Measurements from ENCODE around the gene ATAD3C.
"Not testable (repeated sequence)": the region's sequence is repeated elsewhere in the genome, so short reads cannot be mapped to it uniquely, and the experiment has no call there.

DNA sequence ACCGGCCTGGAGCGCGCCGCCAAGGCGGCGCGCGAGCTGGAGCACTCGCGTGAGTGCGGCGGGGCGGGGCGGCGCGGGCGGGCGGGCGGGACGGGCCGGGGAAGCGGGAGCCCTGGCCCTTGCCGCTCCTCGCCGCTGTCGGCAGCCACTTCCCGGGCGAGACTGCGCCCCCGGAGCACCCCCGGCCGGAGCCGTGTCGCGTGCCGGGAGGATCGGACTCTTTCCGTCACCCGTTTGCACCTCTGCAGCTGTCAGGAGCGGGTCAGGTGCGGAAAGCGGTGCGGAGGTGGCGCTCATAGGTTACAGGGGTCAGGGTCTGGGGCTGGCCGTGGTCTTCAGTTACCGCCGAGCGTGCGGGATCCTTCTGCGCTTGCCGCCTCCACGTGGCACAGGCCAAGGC lies 62.9 kb downstream of the ATAD3C start:
- TF ChIP-seq, protein P1, sequence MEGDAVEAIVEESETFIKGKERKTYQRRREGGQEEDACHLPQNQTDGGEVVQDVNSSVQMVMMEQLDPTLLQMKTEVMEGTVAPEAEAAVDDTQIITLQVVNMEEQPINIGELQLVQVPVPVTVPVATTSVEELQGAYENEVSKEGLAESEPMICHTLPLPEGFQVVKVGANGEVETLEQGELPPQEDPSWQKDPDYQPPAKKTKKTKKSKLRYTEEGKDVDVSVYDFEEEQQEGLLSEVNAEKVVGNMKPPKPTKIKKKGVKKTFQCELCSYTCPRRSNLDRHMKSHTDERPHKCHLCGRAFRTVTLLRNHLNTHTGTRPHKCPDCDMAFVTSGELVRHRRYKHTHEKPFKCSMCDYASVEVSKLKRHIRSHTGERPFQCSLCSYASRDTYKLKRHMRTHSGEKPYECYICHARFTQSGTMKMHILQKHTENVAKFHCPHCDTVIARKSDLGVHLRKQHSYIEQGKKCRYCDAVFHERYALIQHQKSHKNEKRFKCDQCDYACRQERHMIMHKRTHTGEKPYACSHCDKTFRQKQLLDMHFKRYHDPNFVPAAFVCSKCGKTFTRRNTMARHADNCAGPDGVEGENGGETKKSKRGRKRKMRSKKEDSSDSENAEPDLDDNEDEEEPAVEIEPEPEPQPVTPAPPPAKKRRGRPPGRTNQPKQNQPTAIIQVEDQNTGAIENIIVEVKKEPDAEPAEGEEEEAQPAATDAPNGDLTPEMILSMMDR (IDR thresholded peaks at IDR 0.05) = not testable (repeated sequence)
- not testable (repeated sequence) for TF ChIP-seq POLR2A (IDR thresholded peaks at IDR 0.05)

Data from esophagus squamous epithelium (tissue), 4 donors.